HG03571 (cell line): ENCODE results near the gene PHF2.

Source experiments
- ATAC-seq: cut with Tn5 transposase; IDR thresholded peaks from one replicate; pipeline ENCODE4 v1.9.1; 2021; ENCODE audit not compliant: unreplicated experiment

The PHF2 gene

GRCh38 chr9:93622691-93623090, 46.3 kb downstream of the PHF2 start:
- ATAC-seq = no peak

- no peak for ATAC-seq
These were observed 47.4 kb downstream of the PHF2 start for GRCh38 chr9:93623753-93624152.

GRCh38 chr9:93624431-93624834, 48.0 kb downstream of the PHF2 start:
- no peak for ATAC-seq

GRCh38 chr9:93624977-93625376, 48.6 kb downstream of the PHF2 start:
- no peak for ATAC-seq

- no peak for ATAC-seq
These were observed 53.5 kb downstream of the PHF2 start for GRCh38 chr9:93629920-93630319.

- ATAC-seq = no peak
These were observed 54.5 kb downstream of the PHF2 start for GRCh38 chr9:93630806-93631411.

- no peak for ATAC-seq
These were observed 57.3 kb downstream of the PHF2 start for GRCh38 chr9:93633492-93634221.

GRCh38 chr9:93634311-93635185, 58.2 kb downstream of the PHF2 start:
- no peak for ATAC-seq

GRCh38 chr9:93635186-93636107, 59.1 kb downstream of the PHF2 start:
- ATAC-seq = no peak

- ATAC-seq = no peak
These were observed 59.8 kb downstream of the PHF2 start for GRCh38 chr9:93636172-93636661.

- ATAC-seq = no peak
These were observed 60.3 kb downstream of the PHF2 start for GRCh38 chr9:93636667-93637066.

GRCh38 chr9:93637886-93638285, 61.5 kb downstream of the PHF2 start:
- ATAC-seq = no peak

GRCh38 chr9:93640027-93640426, 63.6 kb downstream of the PHF2 start:
- ATAC-seq = no peak

GRCh38 chr9:93642961-93643360, 66.6 kb downstream of the PHF2 start:
- ATAC-seq = no peak

- no peak for ATAC-seq
These were observed 68.2 kb downstream of the PHF2 start for GRCh38 chr9:93644397-93645088.

- ATAC-seq = no peak
These were observed 68.9 kb downstream of the PHF2 start for GRCh38 chr9:93645149-93645889.

- ATAC-seq = no peak
These were observed 69.7 kb downstream of the PHF2 start for GRCh38 chr9:93645921-93646639.

GRCh38 chr9:93646640-93647178, 70.3 kb downstream of the PHF2 start:
- ATAC-seq = no peak
